ENCODE results near the gene BPIFB4. TPM values are rescaled to one million over a fixed set of nuclear protein-coding genes. Genes with fewer than 3 reads are reported as not detected.

Gene BPIFB4
- total and polyA plus RNA-seq, 4 donors, result 0.25 TPM; not detected in 3

DNA sequence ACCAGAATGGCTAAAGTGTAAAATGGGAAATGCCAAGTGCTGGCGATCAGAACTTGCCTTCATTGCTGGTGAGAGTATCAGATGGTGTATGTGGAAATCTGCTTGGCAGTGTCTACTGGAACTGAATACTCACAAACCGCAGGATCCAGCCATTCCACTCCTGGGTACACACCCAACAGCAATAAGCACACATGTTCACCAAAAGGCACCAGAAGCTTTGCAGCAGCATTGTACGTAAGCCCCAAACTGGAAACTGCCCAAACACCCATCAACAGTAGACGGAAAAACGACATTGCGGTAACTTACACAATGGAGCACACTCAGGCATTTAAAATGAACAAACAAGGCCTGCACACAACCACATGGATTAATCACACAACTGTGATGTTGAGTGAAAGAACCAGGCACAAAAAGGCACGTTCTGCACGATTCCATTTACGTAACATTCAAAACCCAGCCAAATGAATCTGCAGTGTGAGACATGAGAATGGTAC, 51.2 kb downstream of the BPIFB4 start:
- Histone ChIP-seq H3K36me3 (ENCODE audit: control insufficient read depth in 4 of 4, insufficient read depth in 4 of 4, low read length in 4 of 4) (no peaks in the 10 kb centered on the region), H3K27ac (ENCODE audit: low read depth in 1 of 2, low read length in 1 of 2) (peak overlapping the region in 1 of 2 donors; percentile 7), H3K4me3 (no peak overlapping the region), H3K27me3 (ENCODE audit: control insufficient read depth in 3 of 3, insufficient read depth in 3 of 3, low read length in 2 of 3) (peaks cover 0 to 3% (median 0%) of the 10 kb centered on the region in 3 donors), H3K4me1 (ENCODE audit: control insufficient read depth in 5 of 5, insufficient read depth in 5 of 5, low read length in 5 of 5) (peaks cover 0 to 2% (median 0%) of the 10 kb centered on the region in 5 donors), H3K9me3 (ENCODE audit: control insufficient read depth in 4 of 4, insufficient read depth in 3 of 4, low read length in 3 of 4) (no peaks in the 10 kb centered on the region), H3K9ac (ENCODE audit: insufficient read depth in 1 of 2, low read length in 2 of 2) (no peak overlapping the region)
- ATAC-seq (ENCODE audit: insufficient read depth, low FRiP score) (peak; percentile 73), DNase-seq (peak in 1 of 3 donors; percentile 1)
- TF ChIP-seq, protein P1, sequence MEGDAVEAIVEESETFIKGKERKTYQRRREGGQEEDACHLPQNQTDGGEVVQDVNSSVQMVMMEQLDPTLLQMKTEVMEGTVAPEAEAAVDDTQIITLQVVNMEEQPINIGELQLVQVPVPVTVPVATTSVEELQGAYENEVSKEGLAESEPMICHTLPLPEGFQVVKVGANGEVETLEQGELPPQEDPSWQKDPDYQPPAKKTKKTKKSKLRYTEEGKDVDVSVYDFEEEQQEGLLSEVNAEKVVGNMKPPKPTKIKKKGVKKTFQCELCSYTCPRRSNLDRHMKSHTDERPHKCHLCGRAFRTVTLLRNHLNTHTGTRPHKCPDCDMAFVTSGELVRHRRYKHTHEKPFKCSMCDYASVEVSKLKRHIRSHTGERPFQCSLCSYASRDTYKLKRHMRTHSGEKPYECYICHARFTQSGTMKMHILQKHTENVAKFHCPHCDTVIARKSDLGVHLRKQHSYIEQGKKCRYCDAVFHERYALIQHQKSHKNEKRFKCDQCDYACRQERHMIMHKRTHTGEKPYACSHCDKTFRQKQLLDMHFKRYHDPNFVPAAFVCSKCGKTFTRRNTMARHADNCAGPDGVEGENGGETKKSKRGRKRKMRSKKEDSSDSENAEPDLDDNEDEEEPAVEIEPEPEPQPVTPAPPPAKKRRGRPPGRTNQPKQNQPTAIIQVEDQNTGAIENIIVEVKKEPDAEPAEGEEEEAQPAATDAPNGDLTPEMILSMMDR (IDR thresholded peaks at IDR 0.05; ENCODE audit: control extremely low read depth, extremely low read depth), result no peak
- 70 to 80% methylated on average over 9 of the region's 9 CpGs for WGBS, 2 donors

DNA sequence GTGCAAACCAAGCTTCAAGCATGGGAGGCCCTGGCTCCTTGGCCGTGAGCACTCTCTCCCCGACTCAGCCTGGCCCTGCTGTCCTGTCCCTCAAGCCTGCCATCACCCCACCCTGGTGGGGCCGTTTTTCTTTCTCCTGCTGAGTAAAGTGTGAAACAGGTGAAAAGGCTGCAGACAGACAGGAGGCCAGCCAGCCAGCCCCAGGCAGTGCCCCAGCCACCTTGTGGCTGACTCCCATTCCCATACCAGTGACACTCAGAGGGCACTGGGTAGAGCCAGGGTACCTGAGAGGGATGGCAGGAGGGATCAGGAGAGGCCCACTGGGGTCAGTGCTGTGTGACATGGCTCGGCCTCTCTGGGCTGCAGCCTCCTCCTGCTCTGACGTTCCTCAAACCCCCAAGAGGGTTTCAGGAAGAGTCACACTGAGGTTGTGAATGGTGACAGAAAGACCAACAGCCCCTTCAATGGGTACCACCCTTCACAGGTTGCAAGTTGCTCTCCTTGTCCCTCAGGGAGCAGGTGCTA, 52.6 kb downstream of the BPIFB4 start:
- DNase-seq (no peak), ATAC-seq (ENCODE audit: insufficient read depth, low FRiP score) (no peak)
- no peaks in the 10 kb centered on the region for H3K27me3 ChIP-seq (ENCODE audit: control insufficient read depth in 3 of 3, insufficient read depth in 3 of 3, low read length in 2 of 3)
- 70 to 81% methylated on average over 5 of the region's 5 CpGs for WGBS, 2 donors
- no peaks in the 10 kb centered on the region for H3K36me3 ChIP-seq (ENCODE audit: control insufficient read depth in 4 of 4, insufficient read depth in 4 of 4, low read length in 4 of 4)
- TF ChIP-seq, protein P1 (IDR thresholded peaks at IDR 0.05; ENCODE audit: control extremely low read depth, extremely low read depth), result no peak
- H3K9me3 ChIP-seq (ENCODE audit: control insufficient read depth in 4 of 4, insufficient read depth in 3 of 4, low read length in 3 of 4), result peaks cover 0 to 6% (median 0%) of the 10 kb centered on the region in 4 donors
- no peak overlapping the region for H3K4me3 ChIP-seq
- peaks cover 0 to 2% (median 0%) of the 10 kb centered on the region in 5 donors for H3K4me1 ChIP-seq (ENCODE audit: control insufficient read depth in 5 of 5, insufficient read depth in 5 of 5, low read length in 5 of 5)
- peak overlapping the region in 1 of 2 donors; percentile 13 for H3K27ac ChIP-seq (ENCODE audit: low read depth in 1 of 2, low read length in 1 of 2)
- no peak overlapping the region for H3K9ac ChIP-seq (ENCODE audit: insufficient read depth in 1 of 2, low read length in 2 of 2)

DNA sequence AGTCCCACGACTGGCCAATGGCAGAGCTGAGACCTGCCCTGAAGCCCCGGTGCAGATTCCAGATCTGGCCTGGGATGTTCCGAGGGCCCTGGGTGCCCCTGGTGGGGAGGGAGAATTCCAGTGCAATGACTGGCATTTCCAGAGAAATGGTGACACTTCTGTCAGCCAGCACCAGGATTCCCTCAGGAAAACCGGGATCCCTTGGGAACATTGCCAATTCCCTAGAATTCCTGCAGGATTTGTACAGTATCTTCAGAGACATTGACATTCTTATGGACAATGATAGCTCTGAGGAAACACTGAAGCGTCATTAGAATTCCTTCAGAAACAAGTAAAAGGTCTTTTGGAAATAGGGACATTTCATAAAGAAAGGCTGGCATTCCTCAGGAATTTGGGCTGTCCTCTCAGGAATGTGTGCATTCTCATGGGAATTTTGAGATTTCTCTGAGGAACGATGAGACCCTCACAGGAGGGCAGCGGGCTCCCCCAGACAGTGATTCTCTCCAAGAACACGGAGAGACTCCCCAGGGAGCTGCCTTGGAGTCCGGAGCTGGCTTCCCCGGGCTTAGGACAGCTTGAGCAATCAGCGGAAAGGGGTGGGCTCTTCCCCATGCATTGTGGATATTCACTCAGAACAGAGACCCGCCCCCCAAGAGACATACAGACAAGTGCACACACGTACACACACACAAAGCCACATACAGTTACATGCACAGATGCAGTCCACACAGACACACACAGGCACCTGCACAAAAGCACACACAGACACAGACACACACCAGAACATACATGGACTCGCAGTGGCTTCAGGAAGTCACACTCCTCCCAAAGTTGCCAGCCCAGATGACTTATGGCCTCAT, 53.3 kb downstream of the BPIFB4 start:
- no peak overlapping the region for H3K4me3 ChIP-seq

More for the DNA sequence above, 53.3 kb downstream of the BPIFB4 start:
- 52 to 55% methylated on average over 14 of the region's 14 CpGs for WGBS, 2 donors
- no peaks in the 10 kb centered on the region for H3K27me3 ChIP-seq (ENCODE audit: control insufficient read depth in 3 of 3, insufficient read depth in 3 of 3, low read length in 2 of 3)
- peaks cover 0 to 6% (median 0%) of the 10 kb centered on the region in 4 donors for H3K9me3 ChIP-seq (ENCODE audit: control insufficient read depth in 4 of 4, insufficient read depth in 3 of 4, low read length in 3 of 4)
- H3K36me3 ChIP-seq (ENCODE audit: control insufficient read depth in 4 of 4, insufficient read depth in 4 of 4, low read length in 4 of 4), result no peaks in the 10 kb centered on the region
- DNase-seq (peak in 1 of 3 donors; percentile 3), ATAC-seq (ENCODE audit: insufficient read depth, low FRiP score) (no peak)
- TF ChIP-seq, protein P1 (IDR thresholded peaks at IDR 0.05; ENCODE audit: control extremely low read depth, extremely low read depth), result no peak
- no peak overlapping the region for H3K9ac ChIP-seq (ENCODE audit: insufficient read depth in 1 of 2, low read length in 2 of 2)
- H3K4me1 ChIP-seq (ENCODE audit: control insufficient read depth in 5 of 5, insufficient read depth in 5 of 5, low read length in 5 of 5), result peaks cover 0 to 2% (median 0%) of the 10 kb centered on the region in 5 donors
- no peak overlapping the region for H3K27ac ChIP-seq (ENCODE audit: low read depth in 1 of 2, low read length in 1 of 2)
